ENCODE data around the gene ALMS1. TPM values are rescaled to one million over a fixed set of nuclear protein-coding genes. Genes with fewer than 3 reads are reported as not detected.

Gene ALMS1
- total and polyA plus RNA-seq, 2 of the 8 experiments (the other 6 are each of a cell fraction or from before 2014, with no cell fraction given): 21.8 to 45.6 TPM

- Histone ChIP-seq H3K14ac (ENCODE audit: insufficient read length) (no peak overlapping the region), H2BK120ac (replicated peaks; ENCODE audit: low read depth, low read length) (no peak overlapping the region), H2BK12ac (ENCODE audit: low read depth, low read length) (no peak overlapping the region), H3K18ac (ENCODE audit: extremely low read depth, low read length) (no peak overlapping the region), H3K36me3 (ENCODE audit: control insufficient read depth in 2 of 4, insufficient read depth in 4 of 4, low read length in 3 of 4) (no peaks in the 10 kb centered on the region), H2AFZ (ENCODE audit: low read length) (no peak overlapping the region), H3K79me2 (ENCODE audit: control insufficient read depth in 1 of 2, insufficient read depth in 2 of 2, low read length in 2 of 2) (no peaks in the 10 kb centered on the region), H3K9me3 (ENCODE audit: insufficient read depth in 2 of 2, low read depth in 1 of 2, low read length in 1 of 2) (no peaks in the 10 kb centered on the region), H3K27me3 (replicated peaks in 1 of 4; ENCODE audit: control insufficient read depth in 3 of 4, extremely low read depth in 1 of 4, insufficient read depth in 3 of 4, low read length in 3 of 4) (no peaks in the 10 kb centered on the region), H4K8ac (ENCODE audit: extremely low read depth, insufficient read depth, low read length) (no peak overlapping the region), H3K79me1 (ENCODE audit: low read depth, low read length) (no peaks in the 10 kb centered on the region), H3K23ac (ENCODE audit: insufficient read length) (no peak overlapping the region), H3K56ac (replicated peaks; ENCODE audit: insufficient read length, low read depth, low read length) (no peak overlapping the region), H2BK20ac (ENCODE audit: low read length) (no peak overlapping the region), H3K4ac (replicated peaks; ENCODE audit: insufficient read length, low read depth, low read length) (no peak overlapping the region), H4K5ac (ENCODE audit: insufficient read length, low read depth, low read length) (no peak overlapping the region), H2BK15ac (ENCODE audit: low read length) (no peak overlapping the region), H3K9ac (replicated peaks in 1 of 4; ENCODE audit: extremely low read depth in 1 of 4, low read depth in 3 of 4, low read length in 3 of 4) (no peak overlapping the region), H3K27ac (ENCODE audit: low read depth, low read length) (no peak overlapping the region), H2AK5ac (ENCODE audit: low read depth, low read length) (no peak overlapping the region), H4K20me1 (replicated peaks in 1 of 2; ENCODE audit: control insufficient read depth in 1 of 2, insufficient read depth in 2 of 2, low read length in 2 of 2) (no peaks in the 10 kb centered on the region), H3K23me2 (ENCODE audit: low read depth, low read length) (no peaks in the 10 kb centered on the region), H4K91ac (replicated peaks; ENCODE audit: insufficient read length, low read length) (no peak overlapping the region), H3K4me1 (replicated peaks in 1 of 4; ENCODE audit: control insufficient read depth in 3 of 4, insufficient read depth in 4 of 4, low read length in 3 of 4) (peaks cover 0 to 3% (median 1%) of the 10 kb centered on the region in 4 experiments; a peak in 1 of 7 replicates), H3K4me2 (ENCODE audit: insufficient read depth in 1 of 2, low read depth in 2 of 2, low read length in 2 of 2) (no peak overlapping the region; a peak in 1 of 4 replicates), H3K4me3 (ENCODE audit: extremely low read depth in 1 of 4, insufficient read depth in 2 of 4, low read depth in 3 of 4, low read length in 4 of 4) (no peak overlapping the region), H2BK5ac (ENCODE audit: low read depth, low read length) (no peak overlapping the region)
- DNase-seq (ENCODE audit: low read depth in 1 of 2, low spot score in 2 of 2) (no peak), FAIRE-seq (no peak)
- POLR2A ChIA-PET (ENCODE audit: partially characterized antibody): interaction anchor here (0.9 kb wide), 1 partner anchor 12 kb away, joined by 3 read pairs; the partner anchor contains the start of gene ALMS1
- CTCF ChIA-PET (ENCODE audit: partially characterized antibody): no interaction called here
- whole genome bisulfite sequencing, 2 experiments (ENCODE audit: extremely low coverage in 1 of 2, insufficient coverage in 1 of 2, insufficient read length in 1 of 2, insufficient replicate concordance in 2 of 2, low coverage in 1 of 2, low lambda C conversion rate in 2 of 2, missing lambda C conversion rate in 1 of 2): 84% methylated on average over 2 of the region's 2 CpGs; no CpG with 5 or more reads in 1 of the 2 experiments
- TF ChIP-seq EGR1 (IDR thresholded peaks at IDR 0.05; ENCODE audit: borderline replicate concordance, low read depth, low read length) (no peak), HDAC2 (IDR thresholded peaks at IDR 0.05; ENCODE audit: borderline replicate concordance in 1 of 2, low read depth in 2 of 2, low read length in 2 of 2) (no peak), MAX (IDR thresholded peaks at IDR 0.05) (no peak), FOSL1 (IDR thresholded peaks at IDR 0.05; ENCODE audit: insufficient read depth, low read depth, low read length) (no peak), RAD21 (IDR thresholded peaks at IDR 0.05 in 1 of 2, conservative IDR thresholded peaks at IDR 0.05 in 1 of 2; ENCODE audit: low read depth in 2 of 2, low read length in 2 of 2) (no peak), CHD1 (IDR thresholded peaks at IDR 0.05; ENCODE audit: low read depth, low read length) (no peak), CTBP2 (IDR thresholded peaks at IDR 0.05; ENCODE audit: borderline replicate concordance, insufficient read depth, insufficient read length, low read length) (no peak), ZNF274 (IDR thresholded peaks at IDR 0.05; ENCODE audit: borderline replicate concordance, extremely low read depth, low read length) (no peak), KDM4A (IDR thresholded peaks at IDR 0.05; ENCODE audit: low read depth, low read length, severe bottlenecking) (no peak), CEBPB (IDR thresholded peaks at IDR 0.05; ENCODE audit: low read depth, low read length) (no peak), CREB1 (IDR thresholded peaks at IDR 0.05) (no peak), MAFK (IDR thresholded peaks at IDR 0.05; ENCODE audit: low read depth, low read length) (no peak), SP1 (IDR thresholded peaks at IDR 0.05; ENCODE audit: low read depth, low read length) (no peak), JUN (IDR thresholded peaks at IDR 0.05; ENCODE audit: low read depth, low read length) (no peak), TAF1 (IDR thresholded peaks at IDR 0.05; ENCODE audit: low read depth, low read length) (no peak)
These were observed 12.3 kb upstream of the ALMS1 start for GRCh38 chr2:73373344-73373743.
